Measurements from ENCODE around the gene CBX1. TPM values are rescaled to one million over a fixed set of nuclear protein-coding genes. Genes with fewer than 3 reads are reported as not detected.

Gene CBX1
- total and polyA plus RNA-seq, 2 of the 13 experiments (the other 11 are each of a cell fraction or from before 2014, with no cell fraction given): 17.8 to 108 TPM

DNA sequence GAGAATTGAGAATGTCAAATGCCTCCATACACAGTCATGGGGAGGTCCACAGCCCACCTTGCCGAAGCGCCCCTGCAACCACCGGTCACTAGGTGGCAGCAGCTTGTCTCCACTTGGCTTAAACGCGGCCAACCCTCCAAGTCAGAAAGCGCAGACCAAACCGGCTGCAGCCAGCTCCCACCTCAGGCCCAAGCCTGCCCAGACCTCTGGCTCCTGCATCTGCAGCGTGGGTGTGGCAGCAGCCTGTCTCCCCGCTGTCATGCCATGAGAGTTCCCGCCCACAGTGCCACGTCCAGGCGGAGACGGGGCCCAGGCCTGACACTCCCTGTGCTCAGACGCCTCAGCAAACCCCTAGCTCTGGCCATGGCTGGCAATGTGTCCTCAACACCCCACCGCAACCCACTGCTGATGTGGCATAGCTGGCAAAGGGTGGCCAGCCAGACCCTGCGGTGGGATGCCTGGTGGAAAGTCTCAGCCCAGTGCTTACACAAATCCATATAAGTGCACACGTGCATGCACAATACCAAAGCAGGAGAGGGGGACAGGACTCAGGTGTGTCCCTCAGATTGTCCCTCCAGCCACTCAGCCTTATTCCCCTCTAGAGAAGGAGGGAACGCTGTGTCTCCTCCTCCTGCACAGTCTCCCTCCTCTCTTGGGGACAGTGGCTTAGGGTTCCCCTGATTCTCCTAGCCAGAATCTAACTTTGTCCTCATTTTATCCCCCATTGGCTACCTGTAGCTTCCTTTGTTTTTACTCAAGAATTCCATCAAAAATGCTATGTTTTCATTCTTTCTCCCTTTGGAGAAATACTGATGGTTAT, 74.6 kb downstream of the CBX1 start:
- Histone ChIP-seq H3K4me3 (replicated peaks in 1 of 3; ENCODE audit: insufficient read depth in 1 of 3, low read depth in 2 of 3, low read length in 3 of 3) (peak overlapping the region in 1 of 3 experiments; percentile 71; a peak in 1 of 6 replicates), H3K79me2 (ENCODE audit: insufficient read depth, low read length) (no peaks in the 10 kb centered on the region), H3K27me3 (ENCODE audit: control insufficient read depth in 1 of 2, insufficient read depth in 2 of 2, low read length in 2 of 2) (peaks cover 3 to 24% of the 10 kb centered on the region in 2 experiments), H3K27ac (ENCODE audit: extremely low read length, insufficient read depth, low read length) (no peak overlapping the region), H3K9ac (ENCODE audit: insufficient read depth, low read depth, low read length) (peak overlapping the region; percentile 13; the same call in 1 of the 2 replicates), H3K4me2 (ENCODE audit: low read depth, low read length) (peak overlapping the region; percentile 96), H3K9me3 (ENCODE audit: low read length) (no peaks in the 10 kb centered on the region), H3K4me1 (ENCODE audit: insufficient read depth, low read length) (peaks cover 41% of the 10 kb centered on the region), H2AFZ (ENCODE audit: low read length) (no peak overlapping the region), H3K36me3 (replicated peaks in 1 of 2; ENCODE audit: control insufficient read depth in 1 of 2, insufficient read depth in 2 of 2, low read length in 2 of 2) (no peaks in the 10 kb centered on the region), H4K20me1 (ENCODE audit: insufficient read depth, low read length) (no peaks in the 10 kb centered on the region)
- POLR2A ChIA-PET: interaction anchor here (0.9 to 3.6 kb wide), 7 partner anchors 22 to 85 kb away, joined by 3 to 35 read pairs (median 4); partner anchors contain the start of genes CDK5RAP3, NFE2L1, PNPO and SNX11
- no TSS peak for BruUV-seq (replicated peaks)
- DNase-seq (ENCODE audit: low spot score) (peak; percentile 79), FAIRE-seq (peak; percentile 56), ATAC-seq (peak; percentile 70)
- WGBS (ENCODE audit: low lambda C conversion rate): 29% methylated on average over 11 of the region's 18 CpGs
- CTCF ChIA-PET (ENCODE audit: low intra/inter-chr PET ratio, low total read pairs): interaction anchor here (0.6 to 4.1 kb wide), 8 partner anchors 10 to 105 kb away, joined by 3 to 127 read pairs (median 5); no protein-coding TSS in a partner anchor
- in situ Hi-C loops (cut with HindIII; ENCODE audit: extremely low pct_ligation_motif_present, low pct_unique_long_range_greater_than_20kb) (loop anchor here (5.0 to 10.0 kb wide), 4 partner anchors 46 to 586 kb away; partner anchors contain the start of gene HOXB7), intact Hi-C loops (cut with micrococcal nuclease; ENCODE audit: unreplicated experiment) (loop anchor here (1.0 to 10.0 kb wide), 4 partner anchors 22 to 591 kb away; partner anchors contain the start of genes HOXB8 and NFE2L1)
- TF ChIP-seq ZNF768 (CRISPR knock-in tag; IDR thresholded peaks at IDR 0.05) (peak; percentile 58; the same call in 1 of the 2 replicates), ATF5 (CRISPR knock-in tag; IDR thresholded peaks at IDR 0.05; ENCODE audit: low read depth) (0 out of 2 replicates have a peak, but pooled peaks have one; percentile 48), ZNF790 (CRISPR knock-in tag; IDR thresholded peaks at IDR 0.05; ENCODE audit: borderline replicate concordance) (no peak), ZNF543 (CRISPR knock-in tag; IDR thresholded peaks at IDR 0.05) (0 out of 2 replicates have a peak, but pooled peaks have one; percentile 36), THAP11 (CRISPR knock-in tag; IDR thresholded peaks at IDR 0.05) (peak; percentile 61), ZNF556 (CRISPR knock-in tag; IDR thresholded peaks at IDR 0.05; ENCODE audit: borderline replicate concordance) (peak; percentile 69; the same call in 1 of the 2 replicates), ZNF382 (CRISPR knock-in tag; IDR thresholded peaks at IDR 0.05; ENCODE audit: borderline replicate concordance) (no peak), TBX2 (CRISPR knock-in tag; IDR thresholded peaks at IDR 0.05; ENCODE audit: borderline replicate concordance) (0 out of 2 replicates have a peak, but pooled peaks have one; percentile 32), ARID5B (CRISPR knock-in tag; IDR thresholded peaks at IDR 0.05) (no peak; the same call in 1 of the 2 replicates), MEIS2 (CRISPR knock-in tag; IDR thresholded peaks at IDR 0.05) (no peak), ZNF350 (CRISPR knock-in tag; IDR thresholded peaks at IDR 0.05; ENCODE audit: borderline replicate concordance, low read depth) (no peak), YY1 (IDR thresholded peaks at IDR 0.05; ENCODE audit: insufficient read depth, insufficient replicate concordance, low read depth, low read length) (peak; percentile 58)
- TF ChIP-seq, protein P1, sequence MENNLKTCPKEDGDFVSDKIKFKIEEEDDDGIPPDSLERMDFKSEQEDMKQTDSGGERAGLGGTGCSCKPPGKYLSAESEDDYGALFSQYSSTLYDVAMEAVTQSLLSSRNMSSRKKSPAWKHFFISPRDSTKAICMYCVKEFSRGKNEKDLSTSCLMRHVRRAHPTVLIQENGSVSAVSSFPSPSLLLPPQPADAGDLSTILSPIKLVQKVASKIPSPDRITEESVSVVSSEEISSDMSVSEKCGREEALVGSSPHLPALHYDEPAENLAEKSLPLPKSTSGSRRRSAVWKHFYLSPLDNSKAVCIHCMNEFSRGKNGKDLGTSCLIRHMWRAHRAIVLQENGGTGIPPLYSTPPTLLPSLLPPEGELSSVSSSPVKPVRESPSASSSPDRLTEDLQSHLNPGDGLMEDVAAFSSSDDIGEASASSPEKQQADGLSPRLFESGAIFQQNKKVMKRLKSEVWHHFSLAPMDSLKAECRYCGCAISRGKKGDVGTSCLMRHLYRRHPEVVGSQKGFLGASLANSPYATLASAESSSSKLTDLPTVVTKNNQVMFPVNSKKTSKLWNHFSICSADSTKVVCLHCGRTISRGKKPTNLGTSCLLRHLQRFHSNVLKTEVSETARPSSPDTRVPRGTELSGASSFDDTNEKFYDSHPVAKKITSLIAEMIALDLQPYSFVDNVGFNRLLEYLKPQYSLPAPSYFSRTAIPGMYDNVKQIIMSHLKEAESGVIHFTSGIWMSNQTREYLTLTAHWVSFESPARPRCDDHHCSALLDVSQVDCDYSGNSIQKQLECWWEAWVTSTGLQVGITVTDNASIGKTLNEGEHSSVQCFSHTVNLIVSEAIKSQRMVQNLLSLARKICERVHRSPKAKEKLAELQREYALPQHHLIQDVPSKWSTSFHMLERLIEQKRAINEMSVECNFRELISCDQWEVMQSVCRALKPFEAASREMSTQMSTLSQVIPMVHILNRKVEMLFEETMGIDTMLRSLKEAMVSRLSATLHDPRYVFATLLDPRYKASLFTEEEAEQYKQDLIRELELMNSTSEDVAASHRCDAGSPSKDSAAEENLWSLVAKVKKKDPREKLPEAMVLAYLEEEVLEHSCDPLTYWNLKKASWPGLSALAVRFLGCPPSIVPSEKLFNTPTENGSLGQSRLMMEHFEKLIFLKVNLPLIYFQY (CRISPR knock-in tag; IDR thresholded peaks at IDR 0.05; ENCODE audit: borderline replicate concordance): 0 out of 2 replicates have a peak, but pooled peaks have one; percentile 41
